HUES48 (cell line): ENCODE results near the gene ARHGAP6.
"Not testable (repeated sequence)": the region's sequence is repeated elsewhere in the genome, so short reads cannot be mapped to it uniquely, and the experiment has no call there.

Source experiments
- H3K27ac ChIP-seq: one replicate; pipeline ENCODE4 v1.7.0; 2013; ENCODE audit warnings: low read depth, low read length, inconsistent platforms
- H3K27me3 ChIP-seq: 2 replicates; pipeline ENCODE4 v1.6.1; 2013; ENCODE audit warnings: mild to moderate bottlenecking, low read length; ENCODE audit not compliant: control insufficient read depth, insufficient read depth
- H3K36me3 ChIP-seq: 2 replicates; pipeline ENCODE4 v1.6.1; 2013; ENCODE audit warnings: low read length; ENCODE audit not compliant: control insufficient read depth, insufficient read depth
- H3K4me1 ChIP-seq: 2 replicates; pipeline ENCODE4 v1.6.1; 2013; ENCODE audit warnings: mild to moderate bottlenecking, low read length; ENCODE audit not compliant: control insufficient read depth, insufficient read depth
- H3K4me3 ChIP-seq: 2 replicates; pipeline ENCODE4 v1.5.1; 2013; ENCODE audit warnings: mild to moderate bottlenecking, low read depth, low read length
- H3K9ac ChIP-seq: 2 replicates; pipeline ENCODE4 v1.6.1; 2013; ENCODE audit warnings: mild to moderate bottlenecking, low read depth, low read length, moderate library complexity
- H3K9me3 ChIP-seq: 2 replicates; pipeline ENCODE4 v1.6.1; 2013; ENCODE audit warnings: low read length; ENCODE audit not compliant: control insufficient read depth, insufficient read depth

ARHGAP6 gene

DNA sequence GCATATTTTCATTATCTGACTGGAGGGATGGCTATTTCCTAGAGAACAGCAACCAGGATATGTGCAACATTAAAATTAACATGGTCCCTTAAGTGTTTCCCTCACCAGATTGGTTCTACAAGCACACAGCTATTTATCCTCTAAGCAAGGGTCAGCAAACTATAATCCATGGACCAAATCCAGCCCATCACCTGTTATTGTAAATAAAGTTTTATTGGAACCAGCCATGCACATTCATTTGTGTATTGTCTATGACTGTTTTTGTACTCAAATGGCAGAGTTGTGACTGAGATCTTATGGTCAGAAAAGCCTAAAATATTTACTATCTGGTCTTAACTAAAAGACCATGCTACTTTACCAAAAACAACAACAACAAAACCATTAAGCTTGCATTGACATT lies 294.6 kb downstream of the ARHGAP6 start:
- Histone ChIP-seq H3K27me3 (no peaks in the 10 kb centered on the region), H3K27ac (no peak overlapping the region), H3K9ac (no peak overlapping the region), H3K4me3 (no peak overlapping the region), H3K4me1 (peaks cover 17% of the 10 kb centered on the region; the same call in 1 of the 2 replicates), H3K9me3 (no peaks in the 10 kb centered on the region), H3K36me3 (no peaks in the 10 kb centered on the region)

DNA sequence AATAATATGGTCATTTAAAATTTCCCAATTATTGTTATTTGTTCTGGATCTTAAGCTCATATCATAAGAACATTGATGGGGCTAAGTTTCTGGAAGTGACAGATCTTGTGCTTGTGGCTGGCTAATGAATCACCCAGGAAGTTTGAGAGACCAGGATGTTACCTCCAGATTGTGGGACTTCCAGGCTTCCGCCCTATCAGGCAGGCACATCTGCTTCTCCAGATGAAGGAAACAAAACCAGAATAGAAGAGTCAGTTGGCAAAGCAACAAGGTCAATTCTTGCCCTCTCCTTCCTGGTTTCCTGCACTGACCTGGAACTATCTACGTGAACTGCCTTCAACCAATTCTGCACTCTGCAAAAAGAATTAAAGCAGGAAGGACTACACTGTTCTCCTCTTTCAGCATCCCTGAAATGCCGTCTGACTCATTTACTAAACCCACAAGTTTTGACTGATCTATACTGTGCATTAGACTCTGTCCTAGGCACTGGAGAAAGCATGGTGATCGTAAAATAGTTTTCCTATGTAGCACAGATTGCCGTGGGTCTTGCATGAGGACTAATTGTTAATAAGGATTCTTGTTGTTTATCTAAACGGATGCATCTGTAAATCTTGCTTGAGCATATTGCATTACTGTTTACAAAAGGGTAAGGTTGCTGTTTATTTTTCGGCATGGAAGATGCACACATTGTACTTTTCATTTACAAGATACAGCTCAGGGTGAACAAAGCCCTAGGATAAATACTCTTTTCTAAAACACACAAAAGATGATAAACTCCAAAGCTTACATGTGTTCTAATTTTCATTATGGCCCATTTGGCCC lies 297.9 kb downstream of the ARHGAP6 start:
- no peak overlapping the region for H3K9ac ChIP-seq
- H3K27ac ChIP-seq, result no peak overlapping the region

DNA sequence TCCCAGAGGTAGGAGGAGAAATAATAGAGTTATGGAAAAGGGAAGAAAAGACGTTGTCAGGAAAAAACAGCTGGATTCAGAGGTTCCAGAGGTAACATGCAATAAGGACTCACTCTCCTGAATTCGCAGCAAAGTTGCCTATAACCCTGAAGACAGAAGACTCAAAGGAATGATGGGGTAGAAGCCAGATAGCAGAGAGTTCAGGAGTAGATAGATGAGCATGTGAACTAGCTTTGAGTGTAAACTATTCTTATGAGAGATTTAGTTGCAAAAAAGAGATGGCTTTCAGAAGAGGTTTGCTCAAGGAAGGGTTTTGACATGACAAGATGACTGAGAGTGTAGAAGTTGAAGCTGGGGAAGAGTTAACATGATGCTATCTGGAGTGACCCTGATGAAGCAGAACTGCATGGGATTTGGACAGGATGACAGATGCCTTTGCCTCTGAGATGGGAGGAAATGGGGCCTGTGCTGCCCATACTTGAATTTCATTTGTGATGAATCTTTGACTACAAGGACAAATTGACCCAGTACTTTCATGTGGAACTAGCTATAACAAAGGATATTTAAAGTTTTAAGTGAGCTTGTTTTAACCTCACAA lies 298.6 kb downstream of the ARHGAP6 start:
- Histone ChIP-seq H3K36me3 (no peaks in the 10 kb centered on the region), H3K27ac (no peak overlapping the region), H3K27me3 (no peaks in the 10 kb centered on the region), H3K4me1 (no peaks in the 10 kb centered on the region), H3K9ac (no peak overlapping the region), H3K4me3 (no peak overlapping the region), H3K9me3 (no peaks in the 10 kb centered on the region)

More for the DNA sequence above, 297.9 kb downstream of the ARHGAP6 start:
- H3K27me3 ChIP-seq, result no peaks in the 10 kb centered on the region
- no peaks in the 10 kb centered on the region for H3K9me3 ChIP-seq
- no peaks in the 10 kb centered on the region for H3K36me3 ChIP-seq
- H3K4me3 ChIP-seq, result no peak overlapping the region
- no peaks in the 10 kb centered on the region for H3K4me1 ChIP-seq

DNA sequence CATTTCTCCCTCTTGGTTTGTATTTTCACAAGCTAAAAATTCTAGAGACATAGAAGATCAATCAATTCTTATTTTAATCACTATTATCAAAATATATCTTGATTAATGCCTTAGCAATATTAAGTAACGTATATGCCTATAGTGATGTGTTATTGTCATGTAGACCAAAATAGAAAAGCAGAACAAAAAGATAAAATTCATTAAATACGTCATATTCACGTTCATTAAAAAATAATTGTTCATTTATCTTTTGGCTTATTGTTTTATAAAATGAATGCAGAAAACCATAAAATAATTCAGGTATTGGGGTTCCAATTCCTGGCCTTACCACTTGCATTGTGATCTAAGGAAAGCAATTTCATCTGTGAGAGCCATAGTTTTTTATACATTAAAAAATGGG lies 300.3 kb downstream of the ARHGAP6 start:
- no peaks in the 10 kb centered on the region for H3K9me3 ChIP-seq
- no peaks in the 10 kb centered on the region for H3K4me1 ChIP-seq
- H3K36me3 ChIP-seq, result no peaks in the 10 kb centered on the region
- H3K27ac ChIP-seq, result no peak overlapping the region
- no peaks in the 10 kb centered on the region for H3K27me3 ChIP-seq
- H3K9ac ChIP-seq, result no peak overlapping the region
- H3K4me3 ChIP-seq, result no peak overlapping the region

DNA sequence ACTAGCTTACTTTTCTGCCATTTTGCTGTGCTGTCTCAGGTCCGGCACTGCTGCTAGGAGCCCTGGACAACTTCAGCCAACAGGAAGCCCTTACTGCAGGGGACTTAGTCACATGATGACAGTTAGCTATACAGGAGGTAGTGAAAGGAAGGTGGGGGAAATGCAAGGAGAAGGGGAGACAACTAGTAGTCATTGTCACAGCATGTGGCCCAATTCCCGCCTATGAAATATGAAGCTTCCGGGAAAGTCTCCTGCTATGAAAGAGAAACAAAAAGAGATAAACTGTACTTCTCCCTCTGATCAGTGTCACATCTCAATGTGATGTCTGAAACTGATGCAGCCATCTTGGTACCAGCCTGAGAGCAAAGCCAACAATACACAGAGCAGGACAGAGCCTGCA lies 300.9 kb downstream of the ARHGAP6 start:
- H3K27ac ChIP-seq, result no peak overlapping the region

DNA sequence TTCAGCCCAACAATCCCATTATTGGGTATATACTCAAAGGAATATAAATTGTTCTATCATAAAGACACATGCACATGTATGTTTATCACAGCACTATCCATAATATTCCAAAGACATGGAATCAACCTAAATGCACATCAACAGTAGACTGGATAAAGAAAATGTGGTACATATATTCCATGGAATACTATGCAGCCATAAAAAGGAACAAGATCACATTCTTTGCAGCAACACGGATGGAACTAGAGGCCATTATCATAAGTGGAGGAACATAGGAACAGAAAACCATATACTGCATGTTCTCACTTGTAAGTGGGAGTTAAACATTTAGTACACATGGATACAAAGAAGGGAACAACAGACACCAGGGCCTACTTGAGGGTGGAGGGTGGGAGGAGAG lies 301.9 kb downstream of the ARHGAP6 start:
- not testable (repeated sequence) for H3K9ac ChIP-seq, H3K27me3 ChIP-seq, H3K4me3 ChIP-seq, H3K27ac ChIP-seq, H3K9me3 ChIP-seq, H3K36me3 ChIP-seq, H3K4me1 ChIP-seq

More for the DNA sequence above, 300.9 kb downstream of the ARHGAP6 start:
- H3K4me3 ChIP-seq, result no peak overlapping the region
- no peaks in the 10 kb centered on the region for H3K27me3 ChIP-seq
- H3K36me3 ChIP-seq, result no peaks in the 10 kb centered on the region
- no peaks in the 10 kb centered on the region for H3K4me1 ChIP-seq
- H3K9me3 ChIP-seq, result no peaks in the 10 kb centered on the region
- no peak overlapping the region for H3K9ac ChIP-seq

DNA sequence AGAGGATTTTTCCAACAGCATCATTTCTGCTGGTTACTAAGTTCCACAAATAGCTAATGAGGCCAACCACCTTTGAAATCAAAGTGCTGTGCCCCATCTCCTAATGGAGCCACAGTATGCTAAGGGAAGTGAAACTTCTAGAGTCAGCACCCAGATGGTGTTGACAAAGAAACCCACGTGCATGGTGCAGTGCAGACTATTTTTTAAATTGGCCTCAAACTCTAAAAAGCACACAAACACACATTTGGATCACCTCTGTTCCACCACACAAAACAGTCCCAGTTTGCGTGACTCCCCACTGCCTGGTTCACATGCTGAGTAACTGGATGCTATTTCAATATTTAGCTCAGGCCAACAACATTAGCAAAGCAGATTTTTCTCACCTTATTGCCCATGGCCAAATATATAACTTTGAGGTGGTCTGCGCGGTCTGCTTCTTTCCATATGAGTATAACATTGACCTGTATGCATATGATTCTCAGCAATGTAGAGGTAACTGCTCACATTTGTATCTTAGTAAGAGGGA lies 302.6 kb downstream of the ARHGAP6 start:
- H3K4me1 ChIP-seq, result no peaks in the 10 kb centered on the region
- H3K9me3 ChIP-seq, result no peaks in the 10 kb centered on the region
- no peak overlapping the region for H3K9ac ChIP-seq
- no peaks in the 10 kb centered on the region for H3K36me3 ChIP-seq
- H3K4me3 ChIP-seq, result no peak overlapping the region
- H3K27me3 ChIP-seq, result no peaks in the 10 kb centered on the region
- H3K27ac ChIP-seq, result no peak overlapping the region

DNA sequence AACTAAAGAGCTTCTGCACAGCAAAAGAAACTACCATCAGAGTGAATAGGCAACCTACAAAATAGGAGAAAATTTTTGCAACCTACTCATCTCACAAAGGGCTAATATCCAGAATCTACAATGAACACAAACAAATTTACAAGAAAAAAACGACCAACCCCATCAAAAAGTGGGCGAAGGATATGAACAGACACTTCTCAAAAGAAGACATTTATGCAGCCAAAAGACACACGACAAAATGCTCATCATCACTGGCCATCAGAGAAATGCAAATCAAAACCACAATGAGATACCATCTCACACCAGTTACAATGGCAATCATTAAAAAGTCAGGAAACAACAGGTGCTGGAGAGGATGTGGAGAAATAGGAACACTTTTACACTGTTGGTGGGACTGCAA lies 304.1 kb downstream of the ARHGAP6 start:
- H3K4me3 ChIP-seq, H3K27me3 ChIP-seq, H3K9me3 ChIP-seq, H3K9ac ChIP-seq, H3K27ac ChIP-seq, H3K4me1 ChIP-seq, H3K36me3 ChIP-seq: not testable (repeated sequence)

DNA sequence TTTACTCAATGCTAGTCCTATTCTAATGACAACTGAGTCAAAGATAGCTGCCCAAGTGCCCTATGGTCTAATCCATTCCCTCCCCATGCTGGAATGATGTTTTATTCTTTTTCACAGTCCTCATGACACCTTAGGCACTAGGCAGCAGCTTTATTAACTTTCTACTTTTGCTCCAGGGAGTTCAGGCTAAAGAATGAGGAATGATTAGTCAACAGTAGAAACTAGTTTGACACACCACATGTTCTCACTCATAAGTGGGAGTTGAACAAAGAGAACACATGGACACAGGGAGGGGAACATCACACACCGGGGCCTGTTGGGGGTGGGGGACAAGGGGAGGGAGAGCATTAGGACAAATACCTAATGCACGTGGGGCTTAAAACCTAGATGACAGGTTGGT lies 309.8 kb downstream of the ARHGAP6 start:
- H3K9ac ChIP-seq, result not testable (repeated sequence)

DNA sequence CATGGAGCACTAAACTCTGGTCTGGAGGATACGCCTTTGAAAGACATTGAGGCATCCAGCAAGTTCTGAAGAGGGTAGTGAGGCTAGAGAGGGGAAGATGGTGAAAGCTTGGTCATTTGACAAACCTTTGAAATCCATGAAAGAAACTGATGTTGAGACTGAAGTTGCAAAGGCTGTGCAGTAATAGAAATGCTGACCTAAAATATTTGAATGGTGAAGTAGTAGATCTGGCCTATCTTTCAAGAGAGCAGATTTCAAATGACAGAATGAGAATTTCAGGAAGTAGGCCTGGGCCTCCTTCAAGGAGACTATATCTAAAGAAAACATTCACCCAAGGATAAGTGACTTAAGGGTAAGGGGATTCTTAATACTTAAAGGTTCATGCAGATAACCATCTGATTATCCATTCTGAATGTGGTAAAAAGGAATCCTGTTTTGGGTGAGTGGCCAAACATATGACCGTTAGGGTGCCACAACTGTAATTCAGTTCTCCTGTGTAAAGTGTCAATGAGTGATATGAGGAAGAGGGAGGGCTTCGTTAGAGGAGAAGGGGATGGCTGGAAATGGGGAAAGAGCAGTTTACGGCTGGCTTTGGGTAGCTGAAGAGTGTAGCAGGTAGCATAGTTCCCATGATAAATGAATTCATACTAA lies 310.3 kb downstream of the ARHGAP6 start:
- H3K9ac ChIP-seq, result no peak overlapping the region

More for the DNA sequence above, 309.8 kb downstream of the ARHGAP6 start:
- H3K27ac ChIP-seq, H3K9me3 ChIP-seq, H3K4me1 ChIP-seq, H3K4me3 ChIP-seq, H3K27me3 ChIP-seq, H3K36me3 ChIP-seq: not testable (repeated sequence)

DNA sequence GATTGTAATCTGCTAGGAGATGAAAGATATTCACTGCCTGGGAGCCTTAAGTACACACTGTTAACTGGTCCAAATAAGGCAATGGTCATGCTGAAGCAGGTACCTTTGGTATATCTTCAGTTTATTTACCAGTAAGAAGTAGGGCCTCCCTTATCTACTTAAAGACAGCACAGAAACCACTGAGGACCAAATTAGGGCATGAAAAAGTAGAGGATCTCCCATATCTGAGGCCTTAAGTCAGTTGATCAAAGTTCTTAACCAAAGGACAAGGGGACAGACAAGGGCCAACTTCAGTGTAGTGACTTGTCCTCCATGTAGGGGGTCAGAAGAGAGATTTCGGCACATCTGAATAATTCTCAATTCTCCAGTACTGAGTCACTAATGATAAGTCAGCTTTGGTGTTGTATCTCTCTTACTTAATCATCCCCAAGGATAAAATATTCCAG lies 313.4 kb downstream of the ARHGAP6 start:
- Histone ChIP-seq H3K4me3 (no peak overlapping the region), H3K27me3 (no peaks in the 10 kb centered on the region), H3K36me3 (no peaks in the 10 kb centered on the region), H3K27ac (no peak overlapping the region), H3K9ac (no peak overlapping the region), H3K4me1 (no peaks in the 10 kb centered on the region), H3K9me3 (no peaks in the 10 kb centered on the region)

More for the DNA sequence above, 310.3 kb downstream of the ARHGAP6 start:
- Histone ChIP-seq H3K9me3 (no peaks in the 10 kb centered on the region), H3K36me3 (no peaks in the 10 kb centered on the region), H3K4me1 (no peaks in the 10 kb centered on the region), H3K4me3 (no peak overlapping the region), H3K27me3 (no peaks in the 10 kb centered on the region), H3K27ac (no peak overlapping the region)
